Astrocyte (in vitro differentiated cells and primary cell): Measurements from ENCODE around the gene SOWAHB. TPM values are rescaled to one million over a fixed set of nuclear protein-coding genes. Genes with fewer than 3 reads are reported as not detected.

Experiments
- DNase-seq: peaks from one replicate; pipeline ENCODE4 v3.0.0-alpha.2; 2010; ENCODE audit warnings: low read depth
- FAIRE-seq: peaks from 2 replicates; lab custom pipeline; 2011; peaks lifted over from hg19 to GRCh38; lab: Jason Lieb, UNC
- H2AFZ ChIP-seq: 2 replicates; pipeline ENCODE4 v1.6.0; 2012; ENCODE audit warnings: low read depth, low read length, inconsistent platforms
- H3K27ac ChIP-seq: 2 replicates; pipeline ENCODE4 v1.5.1; 2011; ENCODE audit warnings: low read depth, low read length, inconsistent platforms
- H3K27me3 ChIP-seq: 2 replicates; pipeline ENCODE4 v1.6.0; 2011; ENCODE audit warnings: low read length, inconsistent platforms; ENCODE audit not compliant: insufficient read depth
- H3K36me3 ChIP-seq: 2 replicates; pipeline ENCODE4 v1.5.1; 2011; ENCODE audit warnings: low read length, inconsistent platforms; ENCODE audit not compliant: insufficient read depth
- H3K4me1 ChIP-seq: 2 replicates; pipeline ENCODE4 v1.5.1; 2011; ENCODE audit warnings: low read length, inconsistent platforms; ENCODE audit not compliant: insufficient read depth
- H3K4me2 ChIP-seq: 2 replicates; pipeline ENCODE4 v1.6.0; 2012; ENCODE audit warnings: low read length, inconsistent platforms
- H3K4me3 ChIP-seq: 2 replicates; pipeline ENCODE4 v1.5.1; 2011; ENCODE audit warnings: low read depth, mild to moderate bottlenecking, low read length, inconsistent platforms; ENCODE audit not compliant: insufficient read depth
- H3K79me2 ChIP-seq: 2 replicates; pipeline ENCODE4 v1.6.0; 2012; ENCODE audit warnings: mild to moderate bottlenecking, low read length, inconsistent platforms; ENCODE audit not compliant: insufficient read depth
- H3K9ac ChIP-seq: 2 replicates; pipeline ENCODE4 v1.6.0; 2012; ENCODE audit warnings: mild to moderate bottlenecking, low read length, inconsistent platforms
- H3K9me3 ChIP-seq: 2 replicates; pipeline ENCODE4 v1.5.1; 2012; ENCODE audit warnings: low read depth, mild to moderate bottlenecking, low read length, inconsistent platforms; ENCODE audit not compliant: insufficient read depth
- H4K20me1 ChIP-seq: 2 replicates; pipeline ENCODE4 v1.6.0; 2012; ENCODE audit warnings: low read length, inconsistent platforms; ENCODE audit not compliant: insufficient read depth
- H3K27ac Mint-ChIP-seq: one replicate; pipeline ENCODE4 v1.8.0; 2021; ENCODE audit warnings: mild to moderate bottlenecking, mixed read lengths; ENCODE audit not compliant: unreplicated experiment
- H3K27me3 Mint-ChIP-seq: one replicate; pipeline ENCODE4 v1.8.0; 2021; ENCODE audit warnings: low read depth, mixed read lengths; ENCODE audit not compliant: unreplicated experiment
- H3K36me3 Mint-ChIP-seq: one replicate; pipeline ENCODE4 v1.8.0; 2021; ENCODE audit warnings: low read depth, mixed read lengths; ENCODE audit not compliant: unreplicated experiment
- H3K4me1 Mint-ChIP-seq: one replicate; pipeline ENCODE4 v1.8.0; 2021; ENCODE audit warnings: low read depth, mixed read lengths; ENCODE audit not compliant: unreplicated experiment
- H3K4me3 Mint-ChIP-seq: one replicate; pipeline ENCODE4 v1.8.0; 2021; ENCODE audit warnings: mild to moderate bottlenecking, moderate library complexity, mixed read lengths; ENCODE audit not compliant: unreplicated experiment
- H3K9me3 Mint-ChIP-seq: one replicate; pipeline ENCODE4 v1.8.0; 2021; ENCODE audit warnings: mild to moderate bottlenecking, mixed read lengths; ENCODE audit not compliant: unreplicated experiment
- CTCF ChIP-seq: IDR thresholded peaks from 2 replicates; pipeline ENCODE4 v1.5.1; 2011; ENCODE audit warnings: low read depth, mild to moderate bottlenecking, inconsistent platforms, low read length, moderate library complexity; ENCODE audit not compliant: insufficient read depth
- EZH2 ChIP-seq: IDR thresholded peaks from 2 replicates; pipeline ENCODE4 v1.6.1; 2012; ENCODE audit warnings: mild to moderate bottlenecking, low read length, inconsistent platforms; ENCODE audit not compliant: insufficient read depth
- total RNA-seq: library from RNA; stranded (reverse); gene quantifications from 2 replicates; pipeline ENCODE4 v1.2.1, GENCODE V29; 2021

SOWAHB gene
- total RNA-seq, 1 donor from 2014 or later: 6.8 TPM

GRCh38 chr4:76896614-76897535, 1.1 kb downstream of the SOWAHB start:
- Histone ChIP-seq H3K36me3 (no peaks in the 10 kb centered on the region), H2AFZ (peak overlapping the region; percentile 73), H3K4me1 (peaks cover 10% of the 10 kb centered on the region), H3K27me3 (peaks cover 40% of the 10 kb centered on the region), H3K9me3 (no peaks in the 10 kb centered on the region), H3K4me3 (peak overlapping the region; percentile 49), H3K79me2 (no peaks in the 10 kb centered on the region), H3K4me2 (peak overlapping the region; percentile 85), H3K27ac (no peak overlapping the region), H3K9ac (no peak overlapping the region), H4K20me1 (no peaks in the 10 kb centered on the region)
- Mint-ChIP-seq H3K4me3 (peak overlapping the region; percentile 67), H3K36me3 (no peaks in the 10 kb centered on the region), H3K9me3 (no peaks in the 10 kb centered on the region), H3K4me1 (peaks cover 16% of the 10 kb centered on the region), H3K27me3 (peaks cover 20% of the 10 kb centered on the region), H3K27ac (no peak overlapping the region)
- peak; percentile 78 for TF ChIP-seq EZH2
- TF ChIP-seq CTCF: no peak
- peak; percentile 18 for DNase-seq
- FAIRE-seq: no peak

DNA sequence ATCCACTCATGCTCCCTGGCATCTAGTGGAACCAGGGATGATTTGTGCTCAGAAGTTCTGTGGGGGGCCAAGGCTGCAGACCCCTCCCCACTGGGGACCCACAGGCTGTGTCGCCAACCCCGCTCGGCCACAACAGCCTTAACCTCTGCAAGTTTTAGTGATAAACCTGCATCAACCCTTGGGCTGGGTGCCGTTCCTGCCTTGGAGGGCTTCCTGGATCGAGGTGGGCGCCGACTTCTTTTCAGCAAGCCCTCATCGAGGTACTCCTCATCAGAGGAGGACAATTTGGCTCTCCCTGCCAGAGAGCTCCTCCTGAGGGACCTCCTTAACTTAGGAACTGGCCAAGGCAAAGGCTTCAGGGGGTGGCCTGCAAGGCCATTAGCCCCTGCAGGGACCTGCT, 1.9 kb downstream of the SOWAHB start:
- Histone ChIP-seq H3K79me2 (no peaks in the 10 kb centered on the region), H3K4me1 (peaks cover 10% of the 10 kb centered on the region), H3K36me3 (no peaks in the 10 kb centered on the region), H3K9me3 (no peaks in the 10 kb centered on the region), H4K20me1 (no peaks in the 10 kb centered on the region), H3K9ac (no peak overlapping the region), H3K4me2 (no peak overlapping the region), H2AFZ (no peak overlapping the region), H3K27me3 (peaks cover 40% of the 10 kb centered on the region), H3K4me3 (no peak overlapping the region), H3K27ac (no peak overlapping the region)
- DNase-seq (no peak), FAIRE-seq (no peak)
- Mint-ChIP-seq H3K36me3 (no peaks in the 10 kb centered on the region), H3K4me3 (peak overlapping the region; percentile 12), H3K9me3 (no peaks in the 10 kb centered on the region), H3K27ac (no peak overlapping the region), H3K4me1 (peaks cover 19% of the 10 kb centered on the region), H3K27me3 (peaks cover 20% of the 10 kb centered on the region)
- no peak for TF ChIP-seq EZH2

DNA sequence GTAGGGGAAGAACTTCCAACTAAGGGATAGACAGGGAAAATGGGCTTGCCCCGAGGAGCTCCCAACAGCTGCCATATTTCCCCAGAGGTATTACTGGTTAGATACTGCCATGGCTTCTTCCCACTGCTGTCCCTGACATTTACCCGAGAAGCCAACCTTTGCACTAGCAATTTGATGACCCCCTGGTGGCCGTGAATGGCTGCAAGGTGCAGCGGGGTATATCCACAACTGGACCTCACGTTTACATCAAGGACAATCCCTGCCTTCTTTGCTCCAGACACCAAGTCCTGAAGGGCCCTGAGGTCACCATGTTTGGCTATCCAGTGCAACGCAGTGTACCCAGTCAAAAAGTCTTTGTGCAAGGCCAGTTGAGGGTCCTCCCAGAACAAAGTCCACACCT, 2.3 kb downstream of the SOWAHB start:
- Histone ChIP-seq H3K79me2 (no peaks in the 10 kb centered on the region), H4K20me1 (no peaks in the 10 kb centered on the region), H3K4me3 (no peak overlapping the region), H3K27ac (no peak overlapping the region), H3K9ac (no peak overlapping the region), H3K36me3 (no peaks in the 10 kb centered on the region), H3K4me1 (peaks cover 10% of the 10 kb centered on the region), H3K27me3 (peaks cover 40% of the 10 kb centered on the region), H2AFZ (no peak overlapping the region), H3K4me2 (no peak overlapping the region), H3K9me3 (no peaks in the 10 kb centered on the region)
- no peak overlapping the region for H3K27ac Mint-ChIP-seq
- H3K9me3 Mint-ChIP-seq: no peaks in the 10 kb centered on the region
- TF ChIP-seq EZH2 (no peak), CTCF (no peak)
- DNase-seq (no peak), FAIRE-seq (no peak)
- peaks cover 20% of the 10 kb centered on the region for H3K27me3 Mint-ChIP-seq
- H3K36me3 Mint-ChIP-seq: no peaks in the 10 kb centered on the region
- peak overlapping the region; percentile 12 for H3K4me3 Mint-ChIP-seq
- peaks cover 19% of the 10 kb centered on the region for H3K4me1 Mint-ChIP-seq
